Measurements from ENCODE around the gene USP1. TPM values are rescaled to one million over a fixed set of nuclear protein-coding genes. Genes with fewer than 3 reads are reported as not detected.

Gene USP1
- total RNA-seq, 2 donors from 2014 or later, result 14.9 to 16.2 TPM

DNA sequence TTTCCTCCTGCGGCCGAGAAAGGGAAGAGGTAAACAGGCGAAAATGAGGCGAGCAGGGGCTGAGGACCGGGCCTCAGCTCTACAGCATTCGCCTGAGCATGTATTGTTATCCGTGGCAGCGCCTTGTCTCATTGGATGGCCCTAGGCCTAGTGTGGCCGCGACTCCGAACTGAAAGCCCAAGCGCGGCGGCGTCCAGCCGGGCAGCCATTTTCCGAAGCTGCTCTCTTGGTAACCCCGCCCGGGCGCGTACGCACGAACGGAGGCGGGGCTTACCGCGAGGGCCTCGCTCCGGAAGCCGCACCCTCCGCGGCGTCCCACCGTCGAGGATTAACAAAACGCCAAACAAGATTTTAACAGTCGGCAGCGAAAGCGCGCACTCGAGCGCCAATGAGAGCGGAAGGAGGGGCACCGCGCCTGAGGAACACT lies 797 bp upstream of the USP1 start:
- DNase-seq (ENCODE audit: low spot score), result no peak
- peak overlapping the region; percentile 95 to 98 for H3K27ac ChIP-seq
- TF ChIP-seq, protein P1, sequence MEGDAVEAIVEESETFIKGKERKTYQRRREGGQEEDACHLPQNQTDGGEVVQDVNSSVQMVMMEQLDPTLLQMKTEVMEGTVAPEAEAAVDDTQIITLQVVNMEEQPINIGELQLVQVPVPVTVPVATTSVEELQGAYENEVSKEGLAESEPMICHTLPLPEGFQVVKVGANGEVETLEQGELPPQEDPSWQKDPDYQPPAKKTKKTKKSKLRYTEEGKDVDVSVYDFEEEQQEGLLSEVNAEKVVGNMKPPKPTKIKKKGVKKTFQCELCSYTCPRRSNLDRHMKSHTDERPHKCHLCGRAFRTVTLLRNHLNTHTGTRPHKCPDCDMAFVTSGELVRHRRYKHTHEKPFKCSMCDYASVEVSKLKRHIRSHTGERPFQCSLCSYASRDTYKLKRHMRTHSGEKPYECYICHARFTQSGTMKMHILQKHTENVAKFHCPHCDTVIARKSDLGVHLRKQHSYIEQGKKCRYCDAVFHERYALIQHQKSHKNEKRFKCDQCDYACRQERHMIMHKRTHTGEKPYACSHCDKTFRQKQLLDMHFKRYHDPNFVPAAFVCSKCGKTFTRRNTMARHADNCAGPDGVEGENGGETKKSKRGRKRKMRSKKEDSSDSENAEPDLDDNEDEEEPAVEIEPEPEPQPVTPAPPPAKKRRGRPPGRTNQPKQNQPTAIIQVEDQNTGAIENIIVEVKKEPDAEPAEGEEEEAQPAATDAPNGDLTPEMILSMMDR (IDR thresholded peaks at IDR 0.05), result no peak
- H3K9me3 ChIP-seq, result no peaks in the 10 kb centered on the region
- no peaks in the 10 kb centered on the region for H3K27me3 ChIP-seq
- H3K4me3 ChIP-seq, result peak overlapping the region; percentile 78 to 96
- peaks cover 3% of the 10 kb centered on the region for H3K36me3 ChIP-seq
- H3K4me1 ChIP-seq, result peaks cover 0 to 29% of the 10 kb centered on the region in 2 donors

DNA sequence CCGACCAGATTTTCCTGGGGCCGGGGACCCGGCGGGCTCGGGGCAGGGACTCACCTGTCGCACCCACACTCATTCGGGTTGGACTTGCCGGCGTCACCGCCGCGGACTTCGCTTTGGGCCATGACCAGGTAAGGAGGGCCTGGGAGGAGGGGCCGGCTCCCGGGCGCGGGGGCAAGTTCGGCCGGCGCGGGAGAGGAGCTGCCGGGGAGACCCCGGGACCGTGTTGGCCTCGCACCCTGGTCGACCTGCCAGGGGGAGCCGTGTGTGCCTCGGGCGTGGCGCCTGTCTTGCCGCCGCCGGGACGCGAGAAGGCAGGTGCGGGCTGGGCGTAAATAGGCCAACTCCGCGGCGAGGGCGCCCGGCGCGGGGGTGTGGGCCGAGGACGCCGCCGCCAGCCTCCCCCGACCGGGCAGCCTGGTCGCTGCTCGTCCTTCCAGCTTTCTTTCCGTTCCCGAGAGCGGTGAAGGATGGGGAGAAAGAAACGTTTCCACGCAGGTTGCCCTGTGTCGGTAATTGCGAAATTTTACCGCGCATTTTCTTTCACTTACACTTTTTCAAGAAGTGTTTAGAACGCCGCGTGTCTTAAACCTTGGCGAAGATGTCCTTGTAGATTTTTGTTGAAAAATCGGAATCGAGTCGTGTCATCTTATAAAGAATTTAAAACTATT lies 558 bp downstream of the USP1 start:
- Histone ChIP-seq H3K4me1 (peaks cover 0 to 29% of the 10 kb centered on the region in 2 donors), H3K27ac (peak overlapping the region; percentile 95 to 98), H3K36me3 (peaks cover 9% of the 10 kb centered on the region), H3K9me3 (no peaks in the 10 kb centered on the region), H3K27me3 (no peaks in the 10 kb centered on the region), H3K4me3 (peak overlapping the region; percentile 78 to 96)
- DNase-seq (ENCODE audit: low spot score), result no peak
- TF ChIP-seq, protein P1 (IDR thresholded peaks at IDR 0.05), result no peak

DNA sequence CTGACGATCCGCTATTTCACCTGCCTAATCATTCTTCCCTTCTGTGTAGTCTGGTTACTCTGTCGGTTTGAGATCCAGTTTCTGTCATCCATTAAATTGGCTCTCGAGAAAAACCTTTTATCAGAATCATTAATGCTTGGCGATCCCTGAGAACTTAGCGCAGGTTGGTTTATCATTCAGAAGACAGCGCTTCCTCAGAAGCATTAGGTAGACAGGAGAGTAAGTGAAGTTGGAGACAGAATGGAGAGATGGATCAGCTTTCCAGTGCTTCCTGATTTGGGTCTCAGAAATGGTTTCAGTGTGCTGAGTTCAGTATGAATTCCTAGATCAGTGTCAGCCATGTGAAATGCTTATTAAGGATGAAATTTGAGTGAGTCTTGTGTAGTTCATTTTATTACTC lies 1.3 kb downstream of the USP1 start:
- Histone ChIP-seq H3K9me3 (no peaks in the 10 kb centered on the region), H3K36me3 (peaks cover 9% of the 10 kb centered on the region), H3K27ac (peak overlapping the region in 1 of 2 donors; percentile 95), H3K4me1 (peaks cover 0 to 29% of the 10 kb centered on the region in 2 donors), H3K4me3 (peak overlapping the region; percentile 78 to 96), H3K27me3 (no peaks in the 10 kb centered on the region)
- DNase-seq (ENCODE audit: low spot score), result no peak
- TF ChIP-seq, protein P1 (IDR thresholded peaks at IDR 0.05), result no peak

DNA sequence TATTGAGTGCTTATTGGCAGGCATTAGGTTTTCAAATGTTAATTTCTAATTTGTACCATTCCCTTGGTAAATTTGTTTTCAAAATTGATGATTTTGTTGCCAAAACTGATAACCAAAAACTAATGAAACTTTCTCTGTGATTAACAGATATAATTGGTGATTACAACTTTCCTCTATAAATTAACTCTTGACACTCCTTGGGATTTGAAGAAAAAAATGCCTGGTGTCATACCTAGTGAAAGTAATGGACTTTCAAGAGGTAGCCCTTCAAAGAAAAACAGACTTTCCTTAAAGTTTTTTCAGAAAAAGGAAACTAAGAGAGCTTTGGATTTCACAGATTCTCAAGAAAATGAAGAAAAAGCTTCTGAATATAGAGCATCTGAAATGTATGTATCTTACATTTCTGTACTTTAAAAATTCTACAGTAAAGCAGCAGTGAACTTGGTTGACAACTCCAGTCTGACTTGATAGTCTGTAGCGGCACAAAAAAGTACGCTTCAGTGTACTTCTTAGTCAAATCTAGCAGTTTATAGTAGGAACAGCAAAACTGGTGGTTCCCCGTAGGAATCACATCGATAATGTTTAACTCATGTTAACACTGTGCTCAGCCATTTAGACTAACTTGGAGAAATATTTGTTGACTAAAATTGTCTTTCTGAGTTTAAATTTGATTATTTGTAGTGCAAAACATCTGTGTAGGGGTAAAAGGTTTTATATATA lies 3.0 kb downstream of the USP1 start:
- peaks cover 9% of the 10 kb centered on the region for H3K36me3 ChIP-seq
- no peak overlapping the region for H3K27ac ChIP-seq
- no peak overlapping the region for H3K4me3 ChIP-seq
- no peak for DNase-seq (ENCODE audit: low spot score)
- TF ChIP-seq, protein P1 (IDR thresholded peaks at IDR 0.05), result no peak
- peaks cover 0 to 27% of the 10 kb centered on the region in 2 donors for H3K4me1 ChIP-seq
- H3K9me3 ChIP-seq, result no peaks in the 10 kb centered on the region
- no peaks in the 10 kb centered on the region for H3K27me3 ChIP-seq

DNA sequence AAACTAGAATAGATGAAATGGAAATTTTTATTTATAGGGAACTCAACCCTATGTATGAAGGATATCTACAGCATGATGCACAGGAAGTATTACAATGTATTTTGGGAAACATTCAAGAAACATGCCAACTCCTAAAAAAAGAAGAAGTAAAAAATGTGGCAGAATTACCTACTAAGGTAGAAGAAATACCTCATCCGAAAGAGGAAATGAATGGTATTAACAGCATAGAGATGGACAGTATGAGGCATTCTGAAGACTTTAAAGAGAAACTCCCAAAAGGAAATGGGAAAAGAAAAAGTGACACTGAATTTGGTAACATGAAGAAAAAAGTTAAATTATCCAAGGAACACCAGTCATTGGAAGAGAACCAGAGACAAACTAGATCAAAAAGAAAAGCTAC lies 7.9 kb downstream of the USP1 start:
- Histone ChIP-seq H3K36me3 (peaks cover 51% of the 10 kb centered on the region), H3K4me3 (no peak overlapping the region), H3K9me3 (no peaks in the 10 kb centered on the region), H3K27ac (no peak overlapping the region), H3K4me1 (no peaks in the 10 kb centered on the region), H3K27me3 (no peaks in the 10 kb centered on the region)
- no peak for DNase-seq (ENCODE audit: low spot score)
- TF ChIP-seq, protein P1 (IDR thresholded peaks at IDR 0.05), result no peak
